GM21576 (cell line): ENCODE measurements around the gene GRM4.

ENCODE experiments used
- ATAC-seq: cut with Tn5 transposase; IDR thresholded peaks from one replicate; pipeline ENCODE4 v1.9.1; 2021; ENCODE audit warnings: mild to moderate bottlenecking, moderate library complexity; ENCODE audit not compliant: unreplicated experiment

GRM4 gene

DNA sequence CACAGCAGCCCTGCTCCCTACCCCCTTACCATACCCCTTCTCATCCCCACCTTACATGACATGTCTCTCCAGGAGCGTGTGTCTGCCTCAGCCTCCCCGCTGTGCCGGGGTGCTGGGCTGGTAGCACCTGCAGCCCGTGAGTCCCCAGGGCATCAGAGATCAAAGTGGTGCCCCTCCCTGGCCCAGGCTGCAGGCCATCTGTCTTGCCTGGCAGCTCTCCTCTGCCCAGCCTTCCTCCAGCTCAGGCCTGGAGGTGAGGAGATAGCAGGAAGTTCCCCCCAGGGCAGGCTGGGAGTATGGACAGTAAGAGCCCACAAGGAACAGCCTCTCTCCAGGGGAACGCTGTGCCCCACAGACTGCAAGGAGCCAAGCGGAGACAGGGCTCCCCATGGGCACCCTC, 35.3 kb downstream of the GRM4 start:
- ATAC-seq: no peak

DNA sequence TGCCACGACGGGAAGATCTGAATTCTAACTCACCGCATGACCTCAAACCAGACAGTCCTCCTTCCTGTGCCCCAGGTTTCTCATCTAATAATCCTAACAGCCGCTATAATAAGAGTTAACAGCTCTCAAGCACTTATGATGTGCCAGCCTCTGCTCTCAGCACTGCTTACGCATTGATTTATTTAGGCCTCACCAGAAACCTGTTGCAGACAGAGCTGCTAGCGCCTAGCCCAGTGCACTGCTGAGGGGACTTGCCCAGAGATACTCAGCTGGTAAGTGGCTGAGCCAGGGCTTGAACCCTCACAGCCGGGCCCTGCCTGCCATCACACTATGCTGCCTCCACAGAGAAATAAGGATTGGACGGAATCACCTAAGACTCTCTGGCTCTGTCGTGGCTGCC, 37.7 kb downstream of the GRM4 start:
- no peak for ATAC-seq

DNA sequence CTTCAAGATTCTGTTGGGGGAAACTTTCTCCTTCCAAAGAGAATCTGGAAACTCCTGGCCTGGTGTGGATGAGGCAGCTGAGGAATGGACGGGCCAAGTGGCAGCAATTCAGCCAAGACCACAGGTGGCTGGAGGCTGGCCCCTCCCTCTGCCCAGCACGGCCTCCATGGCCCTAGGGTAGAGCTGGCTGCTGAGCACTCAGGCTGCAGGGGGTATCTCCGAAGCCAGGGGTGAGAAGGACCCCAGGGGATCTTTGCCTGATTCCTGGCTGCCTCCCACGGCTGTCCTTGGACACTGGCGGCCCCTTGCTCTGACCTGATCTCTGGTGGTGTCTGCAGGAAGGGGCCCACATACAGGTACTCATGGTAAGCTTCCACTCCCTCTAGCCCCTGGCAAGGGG, 39.0 kb downstream of the GRM4 start:
- no peak for ATAC-seq

DNA sequence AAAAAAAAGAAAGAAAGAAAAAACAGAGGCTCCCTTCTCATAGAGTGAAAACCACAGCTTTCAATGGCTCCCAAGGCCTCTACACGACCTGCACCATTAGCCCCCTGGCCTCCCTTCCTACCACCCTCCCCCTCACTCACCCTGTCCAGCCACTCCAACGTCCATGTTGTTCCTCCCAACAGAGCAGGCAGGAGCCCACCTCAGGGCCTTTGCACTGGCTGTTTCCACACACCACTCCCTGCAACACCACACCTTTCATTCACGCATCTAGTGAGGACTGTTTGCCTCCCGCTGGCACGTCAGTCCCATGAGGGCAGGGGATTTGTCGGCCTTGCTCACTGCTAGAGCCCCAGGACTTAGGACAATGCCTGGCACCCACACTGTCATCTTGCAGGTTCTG, 39.5 kb downstream of the GRM4 start:
- no peak for ATAC-seq

DNA sequence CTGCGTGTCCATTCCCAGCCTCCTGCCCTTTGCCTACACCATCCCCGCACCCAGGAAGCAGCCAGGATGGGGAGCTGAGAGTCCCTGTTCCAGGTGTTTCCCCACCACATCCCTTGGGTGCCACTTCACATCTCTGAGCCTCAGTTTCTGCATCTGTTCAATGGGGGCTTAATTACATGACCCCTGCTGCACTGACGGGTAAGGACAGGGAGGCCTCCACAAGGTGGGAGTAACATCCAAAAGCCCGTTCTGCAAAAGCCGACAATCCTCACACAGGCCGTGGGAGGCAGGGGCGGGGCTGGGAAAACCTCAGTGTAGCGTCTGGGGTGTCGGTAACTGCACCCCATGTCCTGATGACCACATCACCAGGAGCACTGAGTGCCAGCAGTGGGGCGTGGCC, 41.3 kb downstream of the GRM4 start:
- no peak for ATAC-seq

DNA sequence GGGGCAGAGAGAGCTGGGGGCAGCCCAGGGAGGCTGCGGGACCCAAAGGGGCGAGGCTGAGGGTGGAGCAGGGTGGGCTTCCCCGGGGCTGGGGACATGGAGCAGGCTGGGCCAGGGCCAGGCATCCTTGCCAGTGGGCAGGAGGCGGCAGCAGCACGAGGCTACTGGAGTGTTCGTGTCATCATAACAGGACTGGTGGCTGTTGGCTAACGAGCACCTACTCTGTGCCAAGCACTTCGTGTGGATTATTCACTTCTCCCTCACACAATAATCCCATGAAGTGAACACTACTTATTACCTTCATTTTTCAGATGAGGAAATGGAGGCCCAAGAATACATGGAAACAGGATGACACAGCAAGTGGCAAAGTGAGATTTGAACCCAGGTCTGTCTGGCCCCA, 41.7 kb downstream of the GRM4 start:
- no peak for ATAC-seq

DNA sequence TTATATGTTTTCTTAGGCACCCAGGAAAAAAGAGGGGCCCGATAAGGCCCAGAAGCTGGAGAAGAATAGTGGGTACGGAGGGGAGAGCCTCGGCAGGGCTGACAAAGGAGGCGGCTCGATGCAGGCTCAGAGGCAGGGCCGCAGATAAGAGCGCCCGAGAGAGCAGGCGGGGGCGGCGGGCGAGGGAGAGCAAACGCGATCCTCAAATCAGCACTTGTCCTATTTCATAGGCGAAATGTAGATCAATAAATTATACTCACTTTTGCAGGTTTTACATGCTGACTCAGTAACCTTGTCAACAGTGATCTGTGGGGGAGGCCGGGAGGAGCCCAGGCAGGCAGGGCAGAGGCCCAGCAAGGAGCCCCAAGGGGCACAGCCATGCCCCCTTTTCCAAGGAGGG, 42.6 kb downstream of the GRM4 start:
- ATAC-seq: no peak

DNA sequence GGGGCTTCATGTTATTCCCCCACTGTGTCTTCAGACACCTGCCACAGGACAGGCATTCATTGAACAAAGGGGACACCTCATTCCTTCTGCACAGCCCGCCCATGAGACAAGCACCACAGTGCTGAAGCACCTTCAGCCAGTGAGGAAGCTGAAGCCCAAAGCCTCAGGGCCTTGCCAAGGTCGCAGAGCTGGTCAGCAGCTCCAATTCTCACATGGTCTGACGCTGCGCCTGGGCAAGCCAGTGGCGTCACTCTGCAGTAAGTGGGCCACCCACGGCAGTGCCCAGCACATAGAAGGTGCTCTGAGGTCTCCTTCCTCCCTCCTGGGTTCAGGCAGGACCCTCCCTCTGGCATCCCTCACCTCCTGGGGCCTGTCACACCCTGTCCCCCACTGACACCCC, 43.2 kb downstream of the GRM4 start:
- no peak for ATAC-seq

DNA sequence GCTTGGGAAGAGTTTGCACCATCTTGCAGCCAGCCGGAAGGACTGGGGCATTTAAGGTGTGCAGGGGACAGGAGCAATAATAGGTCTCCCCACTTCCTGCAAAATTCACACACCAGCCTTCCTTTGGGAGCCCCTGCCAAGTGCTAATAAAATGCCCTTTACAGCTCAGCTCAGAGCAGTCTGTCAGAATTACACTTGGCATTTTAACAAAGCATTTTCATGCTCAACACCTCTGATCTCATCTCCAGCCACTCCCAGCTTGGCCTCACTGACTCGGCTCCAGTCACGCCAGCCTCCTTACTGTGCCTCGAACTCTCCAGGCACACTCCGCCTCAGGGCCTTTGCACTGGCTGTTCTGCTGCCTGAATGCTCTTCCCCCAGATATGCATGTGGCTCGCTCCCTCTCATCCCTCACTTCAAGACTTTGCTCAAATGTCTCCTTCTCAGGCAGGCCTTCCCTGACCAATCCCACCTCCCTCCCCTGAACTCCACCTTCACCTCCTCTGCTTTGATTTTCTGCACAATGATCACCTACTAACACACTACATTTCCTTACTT, 43.7 kb downstream of the GRM4 start:
- no peak for ATAC-seq

DNA sequence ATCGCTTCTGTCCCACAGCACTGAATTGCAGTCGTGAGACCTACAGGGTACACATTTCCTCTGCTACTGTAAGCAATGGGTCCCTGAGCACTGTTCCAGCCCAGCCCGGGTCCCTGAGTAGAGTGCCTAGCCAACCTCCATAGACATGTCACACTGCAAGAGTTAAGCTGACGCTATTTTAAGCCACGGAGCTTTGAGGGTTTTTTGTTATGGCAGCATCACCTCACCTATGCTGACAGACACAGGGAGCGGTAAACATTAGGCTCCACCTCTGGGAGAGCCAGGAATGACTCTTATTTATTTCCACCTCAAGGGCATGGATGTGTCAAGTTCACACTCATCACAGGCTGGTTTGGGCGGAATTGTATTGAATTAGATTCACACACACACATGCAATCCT, 45.1 kb downstream of the GRM4 start:
- no peak for ATAC-seq

DNA sequence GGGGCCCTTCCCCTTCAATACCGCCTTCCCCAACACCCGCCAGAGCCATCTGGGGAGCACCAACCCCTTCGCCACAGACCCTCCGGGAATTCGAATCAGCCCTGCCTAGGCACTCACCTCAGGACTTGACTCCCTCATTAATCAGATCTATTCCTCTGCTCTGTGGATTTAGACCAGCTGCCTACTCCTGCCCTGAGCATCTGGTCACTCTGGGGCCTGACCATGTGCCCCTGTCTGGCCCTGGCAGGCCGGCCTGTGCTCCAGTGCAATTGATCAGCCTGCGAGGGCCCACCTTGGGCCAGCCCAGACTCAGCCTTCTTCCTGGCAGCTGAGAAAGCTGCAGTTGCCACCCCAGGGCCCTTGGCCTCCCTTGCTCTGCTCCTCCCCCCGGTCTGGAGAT, 46.0 kb downstream of the GRM4 start:
- no peak for ATAC-seq

DNA sequence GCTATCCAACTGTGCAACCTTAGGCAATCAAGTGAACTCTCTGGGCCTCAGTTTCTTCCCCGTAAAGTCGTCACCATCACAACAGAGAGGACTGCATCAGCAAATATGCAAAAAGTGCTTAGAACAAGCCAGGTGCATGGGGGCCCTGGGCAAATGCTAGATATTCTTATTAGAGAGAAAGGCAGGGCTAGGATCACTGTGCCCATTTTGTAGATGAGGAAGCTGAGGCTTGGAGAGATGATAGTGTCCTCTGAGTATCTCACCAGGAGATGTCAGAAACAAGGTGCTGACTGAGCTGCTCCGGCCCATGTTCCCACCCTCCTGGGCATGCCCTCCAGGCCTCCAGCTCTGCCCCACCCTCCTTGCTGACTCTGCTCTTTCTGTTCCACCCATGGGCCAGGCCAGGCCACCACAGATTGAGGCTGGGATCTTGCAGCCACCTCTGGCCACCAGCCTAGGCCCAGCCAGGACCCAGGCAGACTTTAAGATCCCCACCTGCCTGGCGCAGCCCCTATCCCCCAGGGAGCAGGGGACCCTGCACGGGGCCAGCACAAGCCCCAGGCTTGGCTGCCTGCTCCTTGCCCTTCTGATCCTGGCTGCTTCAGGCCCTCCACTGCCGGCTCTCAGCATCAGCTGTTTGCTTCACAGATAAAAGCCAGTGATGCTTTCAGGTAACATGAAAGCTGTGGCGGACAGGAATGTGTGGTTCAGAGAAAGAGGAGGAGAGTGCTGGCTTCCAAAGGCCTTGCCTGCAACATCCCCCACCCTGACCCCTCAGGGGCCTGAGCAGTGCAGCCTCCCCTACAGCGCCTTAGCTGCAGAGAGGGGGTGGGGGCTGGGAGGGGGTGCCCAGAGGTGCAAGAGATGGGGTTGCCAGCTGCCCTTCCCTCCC, 47.6 kb downstream of the GRM4 start:
- no peak for ATAC-seq

DNA sequence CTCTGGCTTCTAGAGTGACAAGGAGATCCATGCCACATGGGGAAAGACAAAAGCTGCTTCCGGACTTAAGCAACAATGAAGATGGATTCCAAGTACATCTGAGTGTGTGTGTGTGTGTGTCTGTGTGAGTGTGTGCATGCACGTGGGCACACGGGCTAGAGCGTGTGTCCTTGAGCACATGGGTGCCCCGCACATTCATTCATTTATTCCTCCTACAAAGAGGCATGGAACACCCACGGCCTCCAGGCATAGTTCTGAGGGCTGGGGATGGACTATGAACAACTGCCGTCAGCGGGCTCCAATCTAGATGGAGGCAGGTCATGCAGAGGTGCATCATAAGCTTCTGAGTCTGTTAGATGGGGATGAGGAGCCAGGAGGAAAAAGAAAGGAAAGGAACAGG, 49.1 kb downstream of the GRM4 start:
- ATAC-seq: no peak

DNA sequence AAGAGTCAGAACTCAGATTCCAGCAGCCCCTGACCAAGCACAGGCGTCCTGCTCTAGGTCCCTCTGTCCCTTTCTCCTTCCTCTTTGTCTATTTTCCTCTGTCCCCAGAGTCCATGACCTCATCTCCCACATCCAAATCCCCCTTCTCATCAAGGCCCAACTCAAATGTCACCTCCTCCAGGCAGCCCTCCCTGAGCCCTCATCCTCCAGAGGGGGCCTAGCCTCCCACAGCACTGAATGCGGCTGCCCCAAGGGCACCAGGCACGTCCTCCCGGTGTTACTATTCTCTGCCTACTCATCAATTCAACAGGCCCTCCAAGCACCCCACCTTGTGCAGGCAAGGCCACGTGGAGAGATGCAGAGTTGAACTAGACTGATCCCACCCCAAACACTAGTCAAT, 49.7 kb downstream of the GRM4 start:
- no peak for ATAC-seq

DNA sequence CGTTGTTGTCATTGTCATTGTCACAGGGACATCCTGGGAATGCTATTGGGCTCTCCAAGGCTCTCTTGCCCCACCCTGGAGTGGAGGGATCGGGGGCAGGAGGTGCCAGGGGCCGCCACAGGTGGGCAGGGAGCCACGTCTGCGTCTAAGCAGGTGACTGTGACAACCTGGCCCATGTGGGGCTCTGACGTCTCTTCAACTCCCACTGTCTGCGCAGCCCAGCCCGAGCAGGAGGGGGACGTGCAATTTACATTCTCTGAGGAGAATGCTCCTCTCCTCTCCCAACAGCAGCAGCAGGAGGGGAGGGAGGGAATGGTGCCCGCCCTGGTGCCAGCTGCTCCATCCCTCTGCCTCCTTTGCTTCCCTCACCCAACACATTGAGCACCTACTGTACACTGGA, 50.1 kb downstream of the GRM4 start:
- ATAC-seq: no peak

DNA sequence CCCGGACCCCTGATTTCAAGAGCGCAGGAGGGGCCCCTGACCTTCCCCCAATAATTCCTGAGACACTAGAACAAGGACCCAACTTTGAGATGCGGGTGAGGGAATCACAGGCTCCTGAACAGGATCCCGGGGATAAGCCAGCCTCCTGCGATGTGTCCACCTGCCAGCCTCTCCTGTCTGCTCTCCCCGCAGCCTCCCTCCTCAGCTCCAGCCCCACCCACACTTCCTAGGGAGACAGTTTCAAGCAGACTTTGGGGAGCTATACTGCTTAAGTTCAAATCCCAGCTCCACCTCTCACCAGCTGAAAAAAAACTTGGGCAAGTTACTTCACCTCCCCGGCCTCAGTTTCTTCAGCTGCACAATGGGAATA, 50.8 kb downstream of the GRM4 start:
- no peak for ATAC-seq

DNA sequence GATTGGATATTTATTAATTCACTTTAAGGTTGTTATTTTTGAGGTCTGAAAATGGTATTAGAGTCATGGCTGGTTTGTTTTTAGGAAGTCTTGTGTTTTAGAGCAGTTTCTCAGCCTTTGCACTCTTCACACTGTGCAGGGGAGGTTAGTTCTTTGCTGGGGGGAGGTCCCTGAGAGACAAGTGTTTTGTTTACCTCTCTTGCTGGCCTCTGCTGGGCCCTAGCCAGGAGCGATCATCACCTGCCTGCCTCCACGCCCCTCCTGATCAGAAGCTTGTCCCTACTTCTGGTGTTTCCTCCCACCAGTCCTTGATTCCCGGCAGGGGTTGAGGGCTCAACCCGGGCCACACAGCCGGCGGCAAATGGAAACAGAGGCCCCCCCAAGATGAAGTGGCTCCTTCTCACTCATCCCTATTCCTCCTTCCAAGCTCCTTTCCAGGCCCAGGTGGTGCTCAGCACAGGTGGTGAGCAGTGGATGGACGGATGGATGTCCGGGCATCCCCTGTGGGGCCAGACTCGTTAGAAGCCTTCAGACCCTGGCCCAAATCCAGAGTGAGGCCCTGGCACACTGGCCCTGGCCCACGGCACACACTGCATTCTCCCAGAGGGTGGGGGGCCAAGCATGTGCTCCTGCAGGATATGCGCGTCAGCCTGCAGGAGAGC, 51.3 kb downstream of the GRM4 start:
- no peak for ATAC-seq

DNA sequence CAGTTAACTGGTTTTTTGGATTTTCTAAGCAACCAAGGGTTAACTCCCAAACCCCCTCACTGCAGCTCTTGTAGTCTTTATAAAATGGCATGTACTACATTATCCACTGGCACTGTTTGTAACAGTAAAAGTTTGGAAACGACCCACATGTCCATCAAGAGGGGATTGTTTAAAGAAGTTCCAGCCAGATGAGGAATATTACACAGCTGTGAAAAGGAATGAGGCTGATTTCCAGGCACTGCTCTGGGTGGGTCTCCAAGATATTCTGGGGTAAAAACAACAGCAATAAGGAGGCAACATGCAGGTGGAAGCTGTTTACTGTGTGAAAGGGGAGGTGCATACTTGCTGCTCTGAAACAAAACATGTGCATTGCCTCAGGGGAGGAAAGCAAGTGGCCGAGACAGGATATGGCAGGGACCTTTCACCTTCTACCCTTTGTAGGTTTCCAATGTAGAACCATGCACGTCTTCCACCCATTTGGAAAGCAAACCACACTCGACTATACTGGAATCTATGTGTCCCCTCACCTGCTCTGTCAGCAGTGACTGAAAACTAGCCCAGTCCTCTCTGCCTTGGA, 51.9 kb downstream of the GRM4 start:
- ATAC-seq: no peak

DNA sequence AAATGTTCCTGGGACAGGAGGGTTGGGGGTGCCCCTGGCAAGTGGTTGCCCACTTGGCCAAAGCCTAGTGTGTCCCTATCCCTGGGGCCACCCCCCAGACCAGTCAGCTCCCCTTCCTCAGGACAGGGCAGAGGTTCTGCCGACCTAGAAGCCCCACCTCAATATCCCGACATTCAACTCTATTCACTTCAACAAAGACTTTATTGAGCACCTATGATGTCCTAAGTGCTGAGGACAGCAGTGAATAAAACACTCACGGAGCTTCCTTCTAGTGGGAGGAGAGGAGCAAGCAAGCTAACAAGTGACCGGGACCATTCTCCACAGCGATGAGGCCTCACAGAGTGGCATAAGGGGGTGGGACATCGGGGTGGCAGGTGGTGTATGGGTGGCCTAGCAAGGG, 52.7 kb downstream of the GRM4 start:
- no peak for ATAC-seq

DNA sequence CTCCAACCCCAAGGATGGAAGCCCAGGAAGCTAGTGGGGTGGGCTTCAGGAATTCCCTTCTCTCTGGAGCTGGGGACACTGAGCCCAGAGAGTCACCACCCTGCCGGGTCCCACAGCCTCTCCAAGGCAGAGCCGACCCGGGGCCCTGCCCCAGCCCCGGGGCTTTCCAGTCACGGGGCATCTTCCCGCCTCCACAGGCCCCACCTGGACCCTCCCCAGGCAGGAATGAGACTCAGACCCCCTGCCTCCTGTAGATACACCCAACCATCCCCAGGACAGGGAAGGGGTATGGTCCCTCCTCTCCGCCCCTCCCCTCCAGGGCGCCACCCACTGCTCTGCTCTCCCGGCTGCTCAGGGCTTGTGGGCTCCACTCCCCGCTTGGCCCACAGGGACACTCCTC, 53.3 kb downstream of the GRM4 start:
- ATAC-seq: no peak

DNA sequence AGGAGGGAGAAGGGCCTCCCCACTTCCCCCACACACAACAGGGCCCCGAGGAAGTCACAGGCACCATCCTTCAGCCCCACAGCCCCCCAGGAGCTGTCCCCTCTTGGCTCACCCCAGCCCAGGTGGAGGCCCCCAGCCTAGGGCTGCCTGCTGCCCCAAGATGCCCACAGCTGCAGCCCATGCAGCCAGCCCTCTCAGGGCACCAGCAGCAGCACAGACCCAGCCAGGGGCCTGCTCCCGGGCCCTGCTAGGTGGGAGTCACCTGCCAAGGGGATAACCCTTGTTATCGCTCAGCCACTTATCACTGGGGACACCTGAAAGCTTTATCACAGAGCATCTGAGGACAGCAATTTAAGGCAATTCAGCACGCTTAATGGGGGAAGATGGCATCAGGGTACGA, 55.0 kb downstream of the GRM4 start:
- ATAC-seq: no peak

DNA sequence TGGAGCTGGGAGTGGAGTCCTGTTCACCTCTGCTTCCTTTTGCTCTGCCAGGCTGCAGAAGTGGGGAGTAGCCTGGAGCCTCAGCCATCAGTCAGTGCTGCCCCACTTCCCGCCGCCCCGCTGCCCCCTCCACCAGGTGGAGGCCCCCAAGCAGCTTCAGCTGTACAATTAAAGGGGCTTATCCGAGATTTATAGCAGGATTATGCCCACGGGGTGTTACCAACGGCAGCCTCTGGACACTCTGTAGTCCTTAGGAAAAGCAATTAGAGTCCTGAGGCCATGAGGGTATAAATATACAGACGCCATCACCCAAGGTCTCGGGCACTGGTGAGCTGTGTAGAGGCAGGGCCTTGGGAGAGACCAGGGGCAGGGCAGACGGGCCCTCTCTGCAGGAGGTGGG, 55.4 kb downstream of the GRM4 start:
- ATAC-seq: no peak
